Caco-2 (cell line): ENCODE measurements around the gene LSM14A. TPM values are rescaled to one million over a fixed set of nuclear protein-coding genes. Genes with fewer than 3 reads are reported as not detected.

Source experiments
- BruUV-seq: library from RNA; stranded (reverse); fragments of 400-500 nt; replicated peaks from 2 replicates; lab custom pipeline; 2021; lab: Mats Ljungman, UMichigan
- CTCF ChIA-PET: fragments of 300-600 bp; sonication (Branson Sonifier 250); formaldehyde crosslinking; loops from one replicate; lab custom pipeline; 2022; ENCODE audit warnings: antibody characterized with exemption; lab: Charles Lee
- POLR2A ChIA-PET: fragments of 300-600 bp; sonication (Branson Sonifier 250); formaldehyde crosslinking; loops from one replicate; lab custom pipeline; 2022; ENCODE audit warnings: antibody characterized with exemption; lab: Charles Lee
- DNase-seq, 2 experiments: peaks; one replicate each; pipeline versions ENCODE4 v3.0.0 to v3.0.0-alpha.2; 2020 to 2022
- H3K27me3 ChIP-seq: replicated peaks from 2 replicates; pipeline ENCODE4 v1.6.0; 2011; ENCODE audit warnings: low read length; ENCODE audit not compliant: control insufficient read depth, insufficient read depth
- H3K36me3 ChIP-seq: 2 replicates; pipeline ENCODE4 v1.5.1; 2011; ENCODE audit warnings: low read length; ENCODE audit not compliant: control insufficient read depth, insufficient read depth
- H3K4me1 ChIP-seq: fragments of 250-450 bp; sonication (Bioruptor Pico); 2 replicates; pipeline ENCODE4 v1.5.1; 2020; ENCODE audit warnings: mild to moderate bottlenecking
- H3K4me3 ChIP-seq: 2 replicates; pipeline ENCODE4 v1.5.1; 2011; ENCODE audit warnings: low read depth, mild to moderate bottlenecking, control low read depth, low read length
- H3K9me3 ChIP-seq: fragments of 250-450 bp; sonication (Bioruptor Pico); 2 replicates; pipeline ENCODE4 v1.5.1; 2020; ENCODE audit warnings: mild to moderate bottlenecking, moderate library complexity
- H3K27ac Mint-ChIP-seq: one replicate; pipeline ENCODE4 v1.8.0; 2022; ENCODE audit warnings: mixed read lengths; ENCODE audit not compliant: unreplicated experiment
- H3K27me3 Mint-ChIP-seq: one replicate; pipeline ENCODE4 v1.8.0; 2022; ENCODE audit warnings: mixed read lengths; ENCODE audit not compliant: insufficient read depth, unreplicated experiment
- H3K36me3 Mint-ChIP-seq: one replicate; pipeline ENCODE4 v1.8.0; 2022; ENCODE audit warnings: mild to moderate bottlenecking, mixed read lengths; ENCODE audit not compliant: insufficient read depth, unreplicated experiment
- H3K4me1 Mint-ChIP-seq: one replicate; pipeline ENCODE4 v1.8.0; 2022; ENCODE audit warnings: low read depth, mixed read lengths; ENCODE audit not compliant: unreplicated experiment
- H3K4me3 Mint-ChIP-seq: one replicate; pipeline ENCODE4 v1.8.0; 2022; ENCODE audit warnings: mild to moderate bottlenecking, moderate library complexity, mixed read lengths; ENCODE audit not compliant: unreplicated experiment
- H3K9me3 Mint-ChIP-seq: one replicate; pipeline ENCODE4 v1.8.0; 2022; ENCODE audit warnings: mixed read lengths; ENCODE audit not compliant: unreplicated experiment
- CTCF ChIP-seq, 2 experiments: fragments of 200-600 bp in 1 of 2; IDR thresholded peaks; 1 replicate in 1 of 2; 2 replicates in 1 of 2; pipeline versions ENCODE4 v1.5.1 to v1.8.0; 2011 to 2022; ENCODE audit warnings: antibody characterized with exemption in 1 of 2, control low read depth in 1 of 2, inconsistent platforms in 1 of 2, low read depth in 1 of 2, low read length in 1 of 2, mild to moderate bottlenecking in 1 of 2, moderate library complexity in 1 of 2; ENCODE audit not compliant: insufficient read depth in 1 of 2, severe bottlenecking in 1 of 2, unreplicated experiment in 1 of 2
- intact Hi-C: fragments of 100-400 bp; cut with micrococcal nuclease; formaldehyde crosslinking; loops from one replicate; pipeline ENCODE4 v1.10.0; 2022; ENCODE audit not compliant: unreplicated experiment
- total RNA-seq: library from RNA; stranded (reverse); gene quantifications from 2 replicates; pipeline ENCODE4 v1.2.3, GENCODE V29; 2022

The LSM14A gene
- total RNA-seq, 1 experiment from 2014 or later, result 233 TPM

GRCh38 chr19:34187011-34187410 is 14.7 kb downstream of the LSM14A start:
- H3K4me1 ChIP-seq, result peaks cover 14% of the 10 kb centered on the region
- no peak overlapping the region for H3K4me3 ChIP-seq
- BruUV-seq, result no TSS peak
- ChIA-PET POLR2A (no interaction called here), CTCF (no interaction called here)
- DNase-seq, result no peak
- no peaks in the 10 kb centered on the region for H3K36me3 ChIP-seq
- Mint-ChIP-seq H3K36me3 (peaks cover 32% of the 10 kb centered on the region), H3K27ac (no peak overlapping the region), H3K4me3 (no peak overlapping the region), H3K27me3 (no peaks in the 10 kb centered on the region), H3K9me3 (no peaks in the 10 kb centered on the region), H3K4me1 (peaks cover 36% of the 10 kb centered on the region)
- H3K27me3 ChIP-seq, result no peaks in the 10 kb centered on the region
- no peaks in the 10 kb centered on the region for H3K9me3 ChIP-seq
- intact Hi-C loops, result no loop called here
- TF ChIP-seq CTCF (IDR thresholded peaks at IDR 0.05; ENCODE audit: insufficient read depth in 1 of 2, low read depth in 1 of 2, low read length in 1 of 2, severe bottlenecking in 1 of 2, unreplicated experiment in 1 of 2), result no peak

- H3K27ac Mint-ChIP-seq, result no peak overlapping the region
These were observed 16.1 kb downstream of the LSM14A start for GRCh38 chr19:34188408-34188807.

GRCh38 chr19:34189199-34189916 is 17.1 kb downstream of the LSM14A start:
- no TSS peak for BruUV-seq
- Mint-ChIP-seq H3K4me3 (no peak overlapping the region), H3K9me3 (no peaks in the 10 kb centered on the region), H3K4me1 (peaks cover 34% of the 10 kb centered on the region), H3K36me3 (peaks cover 32% of the 10 kb centered on the region), H3K27me3 (no peaks in the 10 kb centered on the region), H3K27ac (no peak overlapping the region)
- no peaks in the 10 kb centered on the region for H3K9me3 ChIP-seq
- ChIA-PET CTCF (interaction anchor here (0.7 kb wide), 1 partner anchor 30 kb away, joined by 4 read pairs; no protein-coding TSS in a partner anchor), POLR2A (no interaction called here)
- no peak for DNase-seq
- no peak overlapping the region for H3K4me3 ChIP-seq
- H3K27me3 ChIP-seq, result no peaks in the 10 kb centered on the region
- H3K4me1 ChIP-seq, result peaks cover 13% of the 10 kb centered on the region
- no peak for TF ChIP-seq CTCF (IDR thresholded peaks at IDR 0.05; ENCODE audit: insufficient read depth in 1 of 2, low read depth in 1 of 2, low read length in 1 of 2, severe bottlenecking in 1 of 2, unreplicated experiment in 1 of 2)
- intact Hi-C loops, result no loop called here
- no peaks in the 10 kb centered on the region for H3K36me3 ChIP-seq

More at GRCh38 chr19:34188408-34188807, 16.1 kb downstream of the LSM14A start:
- ChIA-PET POLR2A (no interaction called here), CTCF (no interaction called here)
- Mint-ChIP-seq H3K4me3 (no peak overlapping the region), H3K36me3 (peaks cover 22% of the 10 kb centered on the region), H3K27me3 (no peaks in the 10 kb centered on the region), H3K4me1 (peaks cover 34% of the 10 kb centered on the region), H3K9me3 (no peaks in the 10 kb centered on the region)
- Histone ChIP-seq H3K36me3 (no peaks in the 10 kb centered on the region), H3K4me3 (no peak overlapping the region), H3K4me1 (peaks cover 13% of the 10 kb centered on the region), H3K27me3 (no peaks in the 10 kb centered on the region), H3K9me3 (no peaks in the 10 kb centered on the region)
- intact Hi-C loops, result no loop called here
- DNase-seq, result no peak
- TF ChIP-seq CTCF (IDR thresholded peaks at IDR 0.05; ENCODE audit: insufficient read depth in 1 of 2, low read depth in 1 of 2, low read length in 1 of 2, severe bottlenecking in 1 of 2, unreplicated experiment in 1 of 2), result no peak
- BruUV-seq, result no TSS peak
